ENCODE results near the gene SIX6.

GRCh38 chr14:60502541-60502940 is 6.4 kb upstream of the SIX6 start:
- TF ChIP-seq EZH2 (IDR thresholded peaks at IDR 0.05) (no peak), POLR2AphosphoS5 (IDR thresholded peaks at IDR 0.05; ENCODE audit: borderline replicate concordance, low read depth, low read length) (no peak), FOXP2 (optimal IDR thresholded peaks at IDR 0.05; ENCODE audit: control extremely low read depth, extremely low read length, insufficient read depth) (no peak)

Data from SK-N-MC (cell line).